Hepatocyte (in vitro differentiated cells): ENCODE data around the gene RSAD1. TPM values are rescaled to one million over a fixed set of nuclear protein-coding genes. Genes with fewer than 3 reads are reported as not detected.
A peak's percentile ranks its signal among the peaks of the same experiment; 100 is the strongest.

Source experiments
- DNase-seq: peaks from one replicate; pipeline ENCODE4 v3.0.0-alpha.2; 2016; ENCODE audit warnings: low spot score
- H2AFZ ChIP-seq: fragments of 200-600 bp; sonication (generic); 2 replicates; pipeline ENCODE4 v1.6.0; 2016; ENCODE audit warnings: antibody characterized with exemption, mild to moderate bottlenecking
- H3K27ac ChIP-seq: fragments of 200-600 bp; sonication (generic); 2 replicates; pipeline ENCODE4 v1.5.1; 2016; ENCODE audit warnings: mild to moderate bottlenecking
- H3K27me3 ChIP-seq: fragments of 200-600 bp; sonication (generic); 2 replicates; pipeline ENCODE4 v1.6.1; 2016
- H3K36me3 ChIP-seq: fragments of 200-600 bp; sonication (generic); replicated peaks from 2 replicates; pipeline ENCODE4 v1.5.1; 2016; ENCODE audit warnings: low read depth; ENCODE audit not compliant: insufficient read depth
- H3K4me1 ChIP-seq: fragments of 200-600 bp; sonication (generic); 2 replicates; pipeline ENCODE4 v1.5.1; 2016; ENCODE audit warnings: mild to moderate bottlenecking, moderate library complexity; ENCODE audit not compliant: insufficient read depth
- H3K4me2 ChIP-seq: fragments of 200-600 bp; sonication (generic); 2 replicates; pipeline ENCODE4 v1.6.0; 2016
- H3K4me3 ChIP-seq: fragments of 200-600 bp; sonication (generic); 2 replicates; pipeline ENCODE4 v1.5.1; 2016; ENCODE audit warnings: mild to moderate bottlenecking
- H3K79me2 ChIP-seq: fragments of 200-600 bp; sonication (generic); 2 replicates; pipeline ENCODE4 v1.6.0; 2017; ENCODE audit warnings: mild to moderate bottlenecking
- H3K9me2 ChIP-seq: fragments of 200-600 bp; sonication (generic); replicated peaks from 2 replicates; pipeline ENCODE4 v1.6.0; 2017; ENCODE audit warnings: mild to moderate bottlenecking; ENCODE audit not compliant: insufficient read depth
- H3K9me3 ChIP-seq: fragments of 200-600 bp; sonication (generic); 2 replicates; pipeline ENCODE4 v1.5.1; 2016; ENCODE audit warnings: low read depth, mild to moderate bottlenecking
- H4K20me1 ChIP-seq: fragments of 200-600 bp; sonication (generic); 2 replicates; pipeline ENCODE4 v1.6.0; 2016; ENCODE audit warnings: mild to moderate bottlenecking; ENCODE audit not compliant: insufficient read depth, poor library complexity, severe bottlenecking
- CTCF ChIP-seq: fragments of 200-600 bp; sonication (generic); IDR thresholded peaks from 2 replicates; pipeline ENCODE4 v1.5.1; 2016; ENCODE audit warnings: antibody characterized with exemption, mild to moderate bottlenecking; ENCODE audit not compliant: poor library complexity
- EZH2 ChIP-seq: fragments of 200-600 bp; sonication (generic); IDR thresholded peaks from 2 replicates; pipeline ENCODE4 v1.6.1; 2016; ENCODE audit warnings: antibody characterized with exemption, mild to moderate bottlenecking, borderline replicate concordance
- EZH2phosphoT487 ChIP-seq: fragments of 200-600 bp; sonication (generic); IDR thresholded peaks from one replicate; pipeline ENCODE4 v1.6.1; 2018; ENCODE audit warnings: antibody characterized with exemption, mild to moderate bottlenecking, low read depth, moderate library complexity; ENCODE audit not compliant: unreplicated experiment, severe bottlenecking
- WGBS: methylation state at CpG from one replicate; pipeline ENCODE4 v1.1.6; 2016; ENCODE audit warnings: low lambda C conversion rate; ENCODE audit errors: missing lambda C conversion rate; 5-methylcytosine and 5-hydroxymethylcytosine counted together
- polyA plus RNA-seq: library from polyadenylated mRNA; unstranded; fragments of >200 nt; fragmentation: Nextera tagmentation; extraction: Ambion mirVana; gene quantifications from 2 replicates; pipeline ENCODE4 v1.2.1, GENCODE V29; 2016
- total RNA-seq: library from RNA; depleted of rRNA; stranded (reverse); fragments of >200 nt; gene quantifications from 2 replicates; pipeline ENCODE4 v1.2.3, GENCODE V29; 2014

The RSAD1 gene
- total and polyA plus RNA-seq, 2 experiments from 2014 or later = 28.6 to 44.2 TPM

GRCh38 chr17:50511058-50511457 lies 32.4 kb downstream of the RSAD1 start:
- Histone ChIP-seq H3K9me2 (no peaks in the 10 kb centered on the region), H3K4me3 (no peak overlapping the region), H3K4me2 (peak overlapping the region; percentile 14), H3K27me3 (no peaks in the 10 kb centered on the region), H3K4me1 (peaks cover 15% of the 10 kb centered on the region), H3K36me3 (no peaks in the 10 kb centered on the region), H3K27ac (peak overlapping the region; percentile 33), H2AFZ (no peak overlapping the region), H3K79me2 (no peaks in the 10 kb centered on the region), H4K20me1 (no peaks in the 10 kb centered on the region), H3K9me3 (no peaks in the 10 kb centered on the region)
- no peak for TF ChIP-seq EZH2phosphoT487
- no peak for TF ChIP-seq EZH2
- TF ChIP-seq CTCF = no peak
- WGBS = 42% methylated on average over 3 of the region's 3 CpGs
- DNase-seq = no peak

GRCh38 chr17:50513495-50513894 lies 34.8 kb downstream of the RSAD1 start:
- Histone ChIP-seq H3K4me2 (peak overlapping the region; percentile 28), H3K36me3 (no peaks in the 10 kb centered on the region), H3K4me1 (peaks cover 11% of the 10 kb centered on the region), H3K79me2 (no peaks in the 10 kb centered on the region), H3K27me3 (no peaks in the 10 kb centered on the region), H3K9me3 (no peaks in the 10 kb centered on the region), H2AFZ (no peak overlapping the region), H3K4me3 (no peak overlapping the region), H3K27ac (no peak overlapping the region), H3K9me2 (no peaks in the 10 kb centered on the region), H4K20me1 (no peaks in the 10 kb centered on the region)
- DNase-seq = no peak
- 46% methylated on average over 4 of the region's 4 CpGs for WGBS
- TF ChIP-seq EZH2phosphoT487 (no peak), CTCF (no peak), EZH2 (no peak)

DNA sequence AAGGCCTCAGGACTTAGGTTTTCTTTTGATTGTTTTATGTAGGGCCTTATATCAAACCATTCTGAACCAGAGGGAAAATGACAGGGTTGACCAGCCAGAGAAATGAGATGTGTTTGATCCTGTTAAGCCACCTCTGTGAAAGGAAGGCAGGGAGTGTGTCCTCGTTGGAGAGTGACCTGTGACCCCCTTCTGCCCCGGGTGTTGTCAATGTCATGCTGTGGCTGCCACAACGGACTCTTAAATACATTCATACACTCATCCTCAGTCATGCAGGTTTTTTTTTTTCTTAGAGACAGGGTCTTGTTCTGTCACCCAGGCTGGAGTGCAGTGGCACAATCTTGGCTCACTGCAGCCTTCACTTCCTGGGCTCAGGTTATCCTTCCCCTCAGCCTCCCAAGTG lies 35.7 kb downstream of the RSAD1 start:
- H3K36me3 ChIP-seq = no peaks in the 10 kb centered on the region
- H3K4me1 ChIP-seq = peaks cover 11% of the 10 kb centered on the region
- H3K27ac ChIP-seq = no peak overlapping the region
- no peaks in the 10 kb centered on the region for H3K9me2 ChIP-seq
- no peak overlapping the region for H3K4me2 ChIP-seq
- H3K27me3 ChIP-seq = no peaks in the 10 kb centered on the region
- 39% methylated on average over 3 of the region's 3 CpGs for WGBS
- no peak overlapping the region for H3K4me3 ChIP-seq
- DNase-seq = no peak
- H2AFZ ChIP-seq = no peak overlapping the region
- H3K79me2 ChIP-seq = no peaks in the 10 kb centered on the region
- H3K9me3 ChIP-seq = no peaks in the 10 kb centered on the region
- TF ChIP-seq CTCF = no peak
- TF ChIP-seq EZH2phosphoT487 = no peak
- TF ChIP-seq EZH2 = no peak
- H4K20me1 ChIP-seq = no peaks in the 10 kb centered on the region
